Endothelial cell of coronary artery (primary cell): ENCODE data around the gene LDLRAD3. TPM values are rescaled to one million over a fixed set of nuclear protein-coding genes. Genes with fewer than 3 reads are reported as not detected.

ENCODE experiments used
- total RNA-seq: library from RNA; depleted of rRNA; stranded (reverse); fragments of >200 nt; gene quantifications from 2 replicates; pipeline ENCODE4 v1.2.3, GENCODE V29; 2014

LDLRAD3 gene, protein sequence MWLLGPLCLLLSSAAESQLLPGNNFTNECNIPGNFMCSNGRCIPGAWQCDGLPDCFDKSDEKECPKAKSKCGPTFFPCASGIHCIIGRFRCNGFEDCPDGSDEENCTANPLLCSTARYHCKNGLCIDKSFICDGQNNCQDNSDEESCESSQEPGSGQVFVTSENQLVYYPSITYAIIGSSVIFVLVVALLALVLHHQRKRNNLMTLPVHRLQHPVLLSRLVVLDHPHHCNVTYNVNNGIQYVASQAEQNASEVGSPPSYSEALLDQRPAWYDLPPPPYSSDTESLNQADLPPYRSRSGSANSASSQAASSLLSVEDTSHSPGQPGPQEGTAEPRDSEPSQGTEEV
- 10.1 and 13.0 TPM in 2 replicates for total RNA-seq

DNA sequence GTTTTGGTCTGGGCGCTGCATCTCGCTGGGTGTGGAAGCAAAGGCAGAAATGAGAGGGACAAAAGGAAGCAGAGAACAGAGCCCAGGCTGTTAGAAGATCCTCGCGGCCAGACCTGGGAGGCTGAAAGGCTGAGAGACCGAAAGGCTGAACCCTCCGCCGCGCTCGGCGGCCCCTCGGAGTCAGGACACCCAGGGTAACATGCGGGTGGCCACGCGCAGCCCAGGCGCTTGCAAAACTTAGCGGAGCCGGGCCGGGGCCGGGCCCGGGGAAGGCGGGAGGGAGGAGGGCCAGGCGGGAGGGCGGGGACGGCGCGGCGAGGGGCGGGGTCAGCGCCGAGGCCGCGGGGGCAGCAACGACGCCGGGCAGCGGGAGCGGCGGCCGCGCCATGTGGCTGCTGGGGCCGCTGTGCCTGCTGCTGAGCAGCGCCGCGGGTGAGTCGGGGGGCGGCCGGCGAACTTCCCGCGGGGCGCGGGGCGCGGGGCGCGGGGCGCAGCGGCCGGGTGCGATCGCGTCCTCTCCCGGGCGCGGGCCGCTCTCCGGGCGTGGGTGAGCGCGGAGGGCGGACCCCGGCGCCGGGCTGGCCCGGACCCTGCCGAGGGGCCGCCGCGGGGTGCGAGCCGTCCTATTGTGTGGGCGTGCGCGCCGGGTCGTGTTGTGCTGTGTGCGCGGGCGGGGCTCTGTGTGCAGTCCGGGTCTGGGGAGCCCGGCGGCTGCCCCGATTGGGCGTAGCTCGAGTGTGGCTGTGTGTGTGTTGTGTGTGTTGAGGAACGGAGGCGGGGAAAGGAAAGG, at the start of gene LDLRAD3:
TSS of gene LDLRAD3 (plus strand) at position 350 of the 790 bp plus-strand sequence. CDS start at position 387, 37 bp downstream.

